K562 (cell line): ENCODE data around the gene ARL10.

Source experiments
- CTCF ChIP-seq, 3 experiments: IDR thresholded peaks in 2 of 3; conservative IDR thresholded peaks in 1 of 3; 2 replicates each; pipeline ENCODE4 v1.5.1; 2011 to 2012; ENCODE audit warnings: low read length in 3 of 3, mild to moderate bottlenecking in 3 of 3, control low read depth in 2 of 3, improper control_type of control experiment in 1 of 3, inconsistent platforms in 1 of 3, low read depth in 1 of 3, mixed read lengths in 1 of 3, moderate library complexity in 1 of 3; ENCODE audit not compliant: insufficient read depth in 2 of 3
- ETV5 ChIP-seq: sonication (generic); formaldehyde crosslinking; IDR thresholded peaks from 2 replicates; pipeline ENCODE4 v1.4.0; 2020; ENCODE audit warnings: low read depth, mild to moderate bottlenecking, missing genetic modification reagents
- GABPB1 ChIP-seq: sonication (generic); formaldehyde crosslinking; IDR thresholded peaks from 2 replicates; pipeline ENCODE4 v1.8.0; 2022; ENCODE audit warnings: mild to moderate bottlenecking, missing genetic modification reagents
- IRF1 ChIP-seq: sonication (generic); formaldehyde crosslinking; IDR thresholded peaks from 2 replicates; pipeline ENCODE4 v1.8.0; 2022; ENCODE audit warnings: missing genetic modification reagents, mild to moderate bottlenecking, borderline replicate concordance
- MTA3 ChIP-seq: fragments of 450-650 bp; formaldehyde crosslinking; IDR thresholded peaks from 2 replicates; pipeline ENCODE4 v1.6.1; 2017; ENCODE audit warnings: mild to moderate bottlenecking, borderline replicate concordance
- POLR2AphosphoS5 ChIP-seq: IDR thresholded peaks from 2 replicates; pipeline ENCODE4 v1.6.1; 2011; ENCODE audit warnings: mild to moderate bottlenecking, low read depth, low read length, moderate library complexity; ENCODE audit not compliant: control insufficient read depth, insufficient read depth
- WHSC1 ChIP-seq: IDR thresholded peaks from one replicate; pipeline ENCODE4 v1.6.1; 2012; ENCODE audit warnings: low read length, control low read depth, inconsistent platforms
- ZBED1 ChIP-seq: IDR thresholded peaks from 2 replicates; pipeline ENCODE4 v1.6.1; 2014
- ZEB2 ChIP-seq: fragments of 450-650 bp; IDR thresholded peaks from 2 replicates; pipeline ENCODE4 v1.6.1; 2016
- ZKSCAN3 ChIP-seq: fragments of 250-450 bp; sonication (Bioruptor Pico); IDR thresholded peaks from 2 replicates; pipeline ENCODE4 v1.4.0; 2020
- ZNF778 ChIP-seq: fragments of 450-650 bp; formaldehyde crosslinking; IDR thresholded peaks from 2 replicates; pipeline ENCODE4 v1.4.0; 2020; ENCODE audit warnings: mild to moderate bottlenecking, moderate library complexity
- TF ChIP-seq, protein P1 (sequence below): sonication (generic); formaldehyde crosslinking; IDR thresholded peaks from 2 replicates; pipeline ENCODE4 v1.5.0; 2020; ENCODE audit warnings: missing genetic modification reagents

DNA sequence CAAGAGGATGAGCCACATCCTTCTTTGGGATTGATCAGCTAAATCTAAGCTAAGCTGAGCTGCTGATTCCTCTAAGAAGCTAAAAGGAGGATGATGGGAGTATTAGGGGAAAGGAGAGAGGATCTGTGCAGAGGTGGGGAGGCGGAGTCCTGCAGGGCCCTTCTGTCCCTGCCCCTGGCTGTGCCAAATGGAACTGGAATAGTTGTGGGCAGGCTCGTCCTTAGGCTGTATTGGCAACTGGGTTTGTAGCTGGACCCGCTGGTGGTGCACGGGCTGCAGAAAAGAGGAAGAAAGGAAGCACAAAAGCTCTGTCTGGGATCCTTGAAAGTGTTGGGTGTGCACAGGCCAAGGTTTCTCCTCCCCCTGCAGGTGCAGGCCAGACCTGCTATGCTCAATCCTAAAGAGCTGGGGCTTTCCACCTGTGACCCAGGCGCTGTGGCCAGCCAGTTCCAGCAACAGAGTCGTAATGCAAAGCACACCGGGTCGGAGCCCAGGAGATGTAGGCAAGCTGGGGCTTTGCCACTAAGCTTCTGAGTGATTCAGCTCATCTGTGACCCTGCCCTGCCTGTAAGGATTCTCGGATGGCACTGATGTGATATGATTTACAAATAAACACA is 41.3 kb downstream of the ARL10 start:
- TF ChIP-seq IRF1 (CRISPR knock-in tag), result no peak
- TF ChIP-seq ZEB2, result no peak
- no peak for TF ChIP-seq ETV5 (CRISPR knock-in tag)
- TF ChIP-seq ZBED1, result no peak
- TF ChIP-seq MTA3, result no peak
- no peak for TF ChIP-seq WHSC1
- no peak for TF ChIP-seq GABPB1 (CRISPR knock-in tag)
- TF ChIP-seq POLR2AphosphoS5, result no peak
- TF ChIP-seq CTCF (IDR thresholded peaks at IDR 0.05 in 2 of 3, conservative IDR thresholded peaks at IDR 0.05 in 1 of 3; ENCODE audit: insufficient read depth in 2 of 3, low read depth in 1 of 3, low read length in 3 of 3), result no peak
- TF ChIP-seq ZKSCAN3 (CRISPR knock-in tag), result no peak
- TF ChIP-seq ZNF778 (CRISPR knock-in tag), result no peak
- TF ChIP-seq, protein P1, sequence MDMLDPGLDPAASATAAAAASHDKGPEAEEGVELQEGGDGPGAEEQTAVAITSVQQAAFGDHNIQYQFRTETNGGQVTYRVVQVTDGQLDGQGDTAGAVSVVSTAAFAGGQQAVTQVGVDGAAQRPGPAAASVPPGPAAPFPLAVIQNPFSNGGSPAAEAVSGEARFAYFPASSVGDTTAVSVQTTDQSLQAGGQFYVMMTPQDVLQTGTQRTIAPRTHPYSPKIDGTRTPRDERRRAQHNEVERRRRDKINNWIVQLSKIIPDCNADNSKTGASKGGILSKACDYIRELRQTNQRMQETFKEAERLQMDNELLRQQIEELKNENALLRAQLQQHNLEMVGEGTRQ (CRISPR knock-in tag), result no peak
